ENCODE measurements around the gene NKAIN1.

- TF ChIP-seq CTCF (conservative IDR thresholded peaks at IDR 0.05; ENCODE audit: low read depth, low read length): no peak
- TF ChIP-seq EZH2 (IDR thresholded peaks at IDR 0.05; ENCODE audit: borderline replicate concordance, low read depth, low read length, poor library complexity, severe bottlenecking): no peak
These were observed 40.4 kb downstream of the NKAIN1 start for GRCh38 chr1:31199236-31199790.

Data from A673 (cell line).